HUDEP-2 (cell line): Measurements from ENCODE around the gene GRIK4.

Experiments used
- DNase-seq, 76 experiments: peaks; one replicate each; lab custom pipeline; 2025; ENCODE audit not compliant: unreplicated experiment in 76 of 76; lab: John Stamatoyannopoulos, UW

GRIK4 gene

GRCh38 chr11:120867024-120867423 lies 355.5 kb downstream of the GRIK4 start:
- DNase-seq, result no peak

GRCh38 chr11:120867531-120867930 lies 356.0 kb downstream of the GRIK4 start:
- no peak for DNase-seq

DNA sequence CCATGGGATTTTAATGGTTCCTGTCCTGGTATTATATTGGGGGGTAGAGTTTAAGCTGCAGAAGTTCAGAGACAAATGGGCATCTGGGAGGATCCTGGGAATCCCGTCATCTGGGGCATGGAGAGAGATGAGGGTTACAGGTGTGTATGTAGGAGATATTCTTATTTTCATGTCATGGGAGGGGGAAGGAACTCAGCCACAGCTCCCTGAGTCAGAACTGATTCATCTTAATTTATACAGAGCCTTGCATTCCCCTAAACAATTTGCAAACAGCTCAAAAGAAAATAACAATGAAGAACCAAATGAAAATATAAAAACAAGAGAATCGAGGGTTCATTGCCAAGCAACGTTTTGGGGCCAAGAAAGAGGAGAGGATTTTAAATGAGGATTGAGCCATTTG lies 356.4 kb downstream of the GRIK4 start:
- no peak for DNase-seq

DNA sequence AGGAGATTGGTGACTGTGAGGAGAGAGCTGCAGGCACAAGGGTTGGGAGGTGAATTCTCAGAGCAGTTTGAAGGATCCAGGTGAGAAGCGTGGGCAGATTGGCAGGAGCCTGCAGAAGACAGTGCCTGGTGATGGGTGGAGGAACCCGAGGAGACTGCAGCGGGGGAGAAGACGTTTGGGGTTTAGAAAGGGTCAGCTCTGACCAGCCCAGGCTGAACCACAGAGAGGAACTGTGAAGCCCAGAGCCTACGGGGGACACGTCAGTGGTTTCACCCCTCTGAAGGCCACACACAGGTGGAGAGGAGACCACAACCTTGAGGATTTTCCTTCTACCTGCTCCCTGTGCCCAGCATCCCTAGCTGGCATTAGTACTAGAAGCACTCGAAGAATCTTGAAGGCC lies 357.5 kb downstream of the GRIK4 start:
- DNase-seq, result no peak

GRCh38 chr11:120869516-120870011 lies 358.0 kb downstream of the GRIK4 start:
- no peak for DNase-seq

GRCh38 chr11:120871194-120871593 lies 359.6 kb downstream of the GRIK4 start:
- no peak for DNase-seq

DNA sequence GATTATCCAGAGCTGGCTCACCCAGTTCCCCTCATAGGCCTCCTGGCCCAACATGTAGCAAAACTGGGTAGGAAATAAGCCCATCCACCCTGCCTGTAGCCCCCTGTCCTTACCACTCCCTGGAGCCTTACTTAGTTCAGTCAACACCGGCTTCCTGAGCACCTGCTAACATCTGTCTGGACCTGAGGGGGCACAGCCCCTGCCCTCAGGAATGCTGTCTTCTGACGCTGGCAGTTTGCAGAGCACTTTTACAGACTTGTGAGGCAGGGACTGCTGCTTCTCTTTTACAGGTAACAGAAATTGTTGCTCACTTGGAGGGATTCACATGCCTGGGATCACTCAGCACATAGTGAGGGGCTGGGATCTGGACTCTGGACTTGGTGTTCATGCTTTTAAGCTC lies 360.4 kb downstream of the GRIK4 start:
- DNase-seq, result no peak

GRCh38 chr11:120873966-120874735 lies 362.6 kb downstream of the GRIK4 start:
- DNase-seq, result no peak

DNA sequence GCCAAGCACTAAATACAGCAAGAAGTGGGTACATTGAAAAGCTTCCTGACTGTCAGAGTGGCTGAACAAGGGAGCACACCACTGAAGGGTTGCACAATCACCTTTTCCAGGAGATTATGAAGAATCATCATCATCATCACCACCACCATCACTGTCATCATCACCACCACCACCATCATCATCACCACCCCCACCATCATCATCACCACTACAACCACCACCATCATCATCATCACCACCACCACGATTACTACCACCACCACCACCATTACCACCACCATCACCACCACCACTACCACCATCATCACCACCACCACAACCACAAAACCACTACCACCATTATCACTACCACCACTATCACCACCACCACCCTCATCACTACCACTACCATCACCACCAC lies 364.4 kb downstream of the GRIK4 start:
- no peak for DNase-seq

- no peak for DNase-seq
Observed at GRCh38 chr11:120877746-120878365, 366.3 kb downstream of the GRIK4 start.

DNA sequence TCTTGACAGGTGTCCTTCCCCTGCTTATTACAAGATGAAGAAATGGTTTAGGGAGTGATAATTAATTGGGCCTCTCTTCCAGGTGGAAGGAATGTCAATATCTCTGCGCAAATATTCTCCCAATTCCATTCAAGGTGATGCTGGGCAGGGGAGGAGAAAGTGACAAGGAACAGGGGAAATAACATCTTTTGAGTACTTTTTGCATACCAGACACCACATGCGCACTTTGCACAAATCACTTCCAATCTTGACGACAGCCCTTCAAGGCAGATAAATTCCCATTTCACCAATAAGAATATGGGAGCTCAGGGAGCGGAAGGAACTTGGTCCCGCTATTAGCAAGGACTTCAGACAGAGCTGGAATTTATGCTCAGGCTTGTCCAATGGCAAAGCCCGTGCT lies 367.2 kb downstream of the GRIK4 start:
- no peak for DNase-seq

DNA sequence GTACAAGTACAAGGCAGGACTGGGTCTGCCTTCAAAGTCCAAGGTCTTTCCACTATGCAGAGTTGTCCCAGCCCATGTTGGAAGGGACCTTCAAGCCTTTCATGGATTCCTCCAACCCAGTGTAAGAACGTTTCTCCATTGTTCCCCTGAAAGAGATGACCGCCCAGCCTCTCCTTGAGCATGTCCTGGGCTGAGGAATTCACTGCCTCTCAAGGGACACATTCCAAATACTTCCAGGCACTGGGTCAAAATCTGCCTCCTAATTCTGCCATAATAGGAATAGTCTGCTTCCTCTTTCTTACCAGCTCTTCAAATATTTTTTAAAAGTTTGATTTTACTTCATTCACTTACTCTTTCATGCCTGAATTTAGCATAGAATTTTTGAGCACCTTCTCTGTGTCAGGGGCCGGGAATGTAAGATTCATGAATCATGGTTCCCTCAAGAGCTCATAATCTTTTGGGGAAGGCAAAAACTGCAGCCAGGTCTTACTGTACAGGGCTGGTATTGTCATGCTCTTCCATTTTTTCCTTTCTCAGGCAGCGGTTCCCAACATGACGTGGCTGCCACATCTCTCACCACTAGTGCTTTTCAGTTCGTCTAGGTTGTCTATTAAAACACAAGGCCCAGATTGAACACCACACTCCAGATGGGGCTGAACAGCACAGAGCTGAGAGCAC lies 369.1 kb downstream of the GRIK4 start:
- no peak for DNase-seq

- DNase-seq, result no peak
Observed at GRCh38 chr11:120881596-120881995, 370.0 kb downstream of the GRIK4 start.

GRCh38 chr11:120882175-120882574 lies 370.6 kb downstream of the GRIK4 start:
- DNase-seq, result no peak

- DNase-seq, result no peak
Observed at GRCh38 chr11:120883404-120884080, 372.0 kb downstream of the GRIK4 start.

GRCh38 chr11:120884154-120885020 lies 372.8 kb downstream of the GRIK4 start:
- DNase-seq, result no peak

DNA sequence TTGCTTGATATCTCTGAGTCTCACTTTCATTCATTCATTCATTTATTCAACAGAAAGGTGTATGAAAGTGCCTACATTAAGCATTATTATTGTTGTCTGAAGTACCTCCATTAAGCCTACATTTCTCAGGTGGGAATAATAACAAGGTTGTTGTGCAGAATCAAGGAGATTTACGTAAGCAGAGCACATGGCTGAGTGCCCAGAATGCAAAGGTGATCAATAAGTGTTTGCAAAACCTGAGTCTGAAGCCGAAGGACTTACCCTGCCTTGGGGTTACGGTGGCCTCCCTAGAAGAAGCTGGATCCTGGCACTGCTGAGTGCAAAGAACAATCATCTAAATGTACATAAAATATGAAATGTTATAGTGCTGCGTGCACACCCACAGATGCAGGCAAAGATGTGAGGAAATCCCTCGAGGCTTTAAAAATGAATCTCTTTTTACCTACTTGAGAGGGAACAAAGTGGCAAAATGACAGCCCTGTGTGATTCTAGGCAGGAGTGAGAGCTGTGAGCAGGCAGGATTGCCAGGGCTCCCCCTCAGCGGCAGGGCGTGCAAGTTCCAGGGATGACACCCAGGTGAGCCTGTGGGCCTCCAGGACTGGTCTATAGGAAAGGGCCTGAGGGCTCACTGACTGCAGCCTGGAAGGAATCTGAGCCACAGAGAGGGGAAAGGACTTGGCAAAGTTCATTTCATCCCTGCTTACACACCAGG lies 379.2 kb downstream of the GRIK4 start:
- no peak for DNase-seq

GRCh38 chr11:120893440-120894201 lies 382.1 kb downstream of the GRIK4 start:
- DNase-seq, result no peak
